MM.1S (cell line): ENCODE data around the gene CD82.
A peak's percentile ranks its signal among the peaks of the same experiment; 100 is the strongest.

ENCODE experiments used
- DNase-seq: peaks from one replicate; pipeline ENCODE4 v3.0.0-alpha.2; 2015
- H2AFZ ChIP-seq: fragments of 300-600 bp; sonication (generic); 2 replicates; pipeline ENCODE4 v1.6.0; 2016; ENCODE audit warnings: antibody characterized with exemption, low read length
- H3F3A ChIP-seq: fragments of 300-600 bp; sonication (generic); 2 replicates; pipeline ENCODE4 v1.6.1; 2016; ENCODE audit warnings: mild to moderate bottlenecking, antibody characterized with exemption, low read length, moderate library complexity, mixed read lengths; ENCODE audit not compliant: insufficient read depth
- H3K27ac ChIP-seq: fragments of 300-600 bp; sonication (generic); 2 replicates; pipeline ENCODE4 v1.5.1; 2016; ENCODE audit warnings: mild to moderate bottlenecking, low read length
- H3K27me3 ChIP-seq: fragments of 300-600 bp; sonication (generic); replicated peaks from 2 replicates; pipeline ENCODE4 v1.6.0; 2016; ENCODE audit warnings: low read length; ENCODE audit not compliant: insufficient read depth
- H3K36me3 ChIP-seq: fragments of 300-600 bp; sonication (generic); replicated peaks from 2 replicates; pipeline ENCODE4 v1.6.1; 2016; ENCODE audit warnings: mild to moderate bottlenecking, low read length, mixed read lengths; ENCODE audit not compliant: insufficient read depth
- H3K4me1 ChIP-seq: fragments of 300-600 bp; sonication (generic); 2 replicates; pipeline ENCODE4 v1.6.1; 2016; ENCODE audit warnings: low read length, mixed read lengths
- H3K4me2 ChIP-seq: fragments of 300-600 bp; sonication (generic); 2 replicates; pipeline ENCODE4 v1.6.0; 2016; ENCODE audit warnings: low read depth, low read length
- H3K4me3 ChIP-seq: fragments of 300-600 bp; sonication (generic); 2 replicates; pipeline ENCODE4 v1.5.1; 2016; ENCODE audit warnings: low read length, mixed read lengths
- H3K79me2 ChIP-seq: fragments of 300-600 bp; sonication (generic); 2 replicates; pipeline ENCODE4 v1.6.1; 2016; ENCODE audit warnings: mixed run types, low read length, mixed read lengths
- H3K9ac ChIP-seq: fragments of 300-600 bp; sonication (generic); 2 replicates; pipeline ENCODE4 v1.6.1; 2016; ENCODE audit warnings: low read length, mixed read lengths
- H3K9me2 ChIP-seq: fragments of 300-600 bp; sonication (generic); replicated peaks from 2 replicates; pipeline ENCODE4 v1.6.1; 2016; ENCODE audit warnings: mild to moderate bottlenecking, low read length, mixed read lengths; ENCODE audit not compliant: insufficient read depth
- H3K9me3 ChIP-seq: fragments of 300-600 bp; sonication (generic); replicated peaks from 2 replicates; pipeline ENCODE4 v1.6.1; 2016; ENCODE audit warnings: mild to moderate bottlenecking, low read length, mixed read lengths; ENCODE audit not compliant: insufficient read depth
- H4K20me1 ChIP-seq: fragments of 300-600 bp; sonication (generic); 2 replicates; pipeline ENCODE4 v1.6.1; 2016; ENCODE audit warnings: mild to moderate bottlenecking, low read length, moderate library complexity, mixed read lengths; ENCODE audit not compliant: insufficient read depth
- CTCF ChIP-seq: fragments of 300-600 bp; sonication (generic); IDR thresholded peaks from 2 replicates; pipeline ENCODE4 v1.5.1; 2016; ENCODE audit warnings: antibody characterized with exemption, low read length, mixed read lengths
- EZH2 ChIP-seq: fragments of 300-600 bp; sonication (generic); optimal IDR thresholded peaks from 2 replicates; pipeline ENCODE3; 2017; ENCODE audit warnings: low read depth, mild to moderate bottlenecking, antibody characterized with exemption, low read length, mixed read lengths
- EZH2phosphoT487 ChIP-seq: fragments of 300-600 bp; sonication (generic); IDR thresholded peaks from 2 replicates; pipeline ENCODE4 v1.6.1; 2018; ENCODE audit warnings: antibody characterized with exemption, low read length

Gene CD82

GRCh38 chr11:44564166-44564565, 1.3 kb upstream of the CD82 start:
- peaks cover 30% of the 10 kb centered on the region for H3K79me2 ChIP-seq

GRCh38 chr11:44564670-44565210, 723 bp upstream of the CD82 start:
- Histone ChIP-seq H3K9me3 (no peaks in the 10 kb centered on the region), H3K27me3 (no peaks in the 10 kb centered on the region), H3K9me2 (no peaks in the 10 kb centered on the region), H3K4me1 (peaks cover 54% of the 10 kb centered on the region), H3K4me3 (peak overlapping the region; percentile 68), H4K20me1 (no peaks in the 10 kb centered on the region), H3K9ac (peak overlapping the region; percentile 38; the same call in 1 of the 2 replicates), H3K4me2 (peak overlapping the region; percentile 88), H3F3A (peaks cover 21% of the 10 kb centered on the region), H3K27ac (peak overlapping the region; percentile 14; the same call in 1 of the 2 replicates), H2AFZ (peak overlapping the region; percentile 76), H3K79me2 (peaks cover 35% of the 10 kb centered on the region), H3K36me3 (no peaks in the 10 kb centered on the region)
- TF ChIP-seq EZH2phosphoT487 (no peak), EZH2 (no peak), CTCF (no peak)
- DNase-seq, result no peak

More at GRCh38 chr11:44564166-44564565, 1.3 kb upstream of the CD82 start:
- H3F3A ChIP-seq, result peaks cover 20% of the 10 kb centered on the region
- no peaks in the 10 kb centered on the region for H3K9me2 ChIP-seq
- H3K4me1 ChIP-seq, result peaks cover 54% of the 10 kb centered on the region
- H4K20me1 ChIP-seq, result no peaks in the 10 kb centered on the region
- TF ChIP-seq EZH2, result no peak
- no peak overlapping the region for H2AFZ ChIP-seq
- H3K36me3 ChIP-seq, result no peaks in the 10 kb centered on the region
- H3K27me3 ChIP-seq, result no peaks in the 10 kb centered on the region
- no peak overlapping the region for H3K27ac ChIP-seq
- H3K4me3 ChIP-seq, result no peak overlapping the region
- H3K9me3 ChIP-seq, result no peaks in the 10 kb centered on the region
- H3K4me2 ChIP-seq, result peak overlapping the region; percentile 88; the same call in 1 of the 2 replicates
- peak; percentile 30 for DNase-seq
- no peak overlapping the region for H3K9ac ChIP-seq

- no peaks in the 10 kb centered on the region for H3K9me3 ChIP-seq
- peak overlapping the region; percentile 97 for H3K4me2 ChIP-seq
- H3K36me3 ChIP-seq, result no peaks in the 10 kb centered on the region
- peak overlapping the region; percentile 71 for H2AFZ ChIP-seq
- peak; percentile 44 for DNase-seq
- H3K4me1 ChIP-seq, result peaks cover 58% of the 10 kb centered on the region
- H3K9me2 ChIP-seq, result no peaks in the 10 kb centered on the region
- peak overlapping the region; percentile 16; the same call in 1 of the 2 replicates for H3K27ac ChIP-seq
- H3K9ac ChIP-seq, result peak overlapping the region; percentile 70
- H4K20me1 ChIP-seq, result no peaks in the 10 kb centered on the region
- no peak for TF ChIP-seq EZH2phosphoT487
- no peak for TF ChIP-seq EZH2
- TF ChIP-seq CTCF, result no peak
- H3K4me3 ChIP-seq, result peak overlapping the region; percentile 75
- no peaks in the 10 kb centered on the region for H3K27me3 ChIP-seq
- peaks cover 19% of the 10 kb centered on the region for H3F3A ChIP-seq
- peaks cover 50% of the 10 kb centered on the region for H3K79me2 ChIP-seq
Measured at GRCh38 chr11:44565953-44566949, 788 bp downstream of the CD82 start.
